AG04450 (cell line): Measurements from ENCODE around the gene TTC21B. TPM values are rescaled to one million over a fixed set of nuclear protein-coding genes. Genes with fewer than 3 reads are reported as not detected.

Source experiments
- CTCF ChIA-PET: fragments of 300-600, 350-600 bp; formaldehyde crosslinking; extraction: SDS; loops from one replicate; lab custom pipeline; 2022; ENCODE audit warnings: antibody characterized with exemption, inconsistent platforms; lab: Charles Lee
- POLR2A ChIA-PET: fragments of 350-600 bp; formaldehyde crosslinking; extraction: SDS; loops from one replicate; lab custom pipeline; 2021; ENCODE audit warnings: antibody characterized with exemption, inconsistent platforms; lab: Yijun Ruan, JAX
- DNase-seq: peaks from one replicate; pipeline ENCODE4 v3.0.0-alpha.2; 2011; ENCODE audit warnings: low read depth, low spot score
- H3K27ac ChIP-seq: one replicate; pipeline ENCODE4 v1.5.1; 2012; ENCODE audit warnings: low read depth, low read length, control low read depth
- H3K27me3 ChIP-seq: one replicate; pipeline ENCODE4 v1.6.0; 2012; ENCODE audit warnings: low read length; ENCODE audit not compliant: control insufficient read depth, insufficient read depth
- H3K4me3 ChIP-seq: 2 replicates; pipeline ENCODE4 v1.5.1; 2011; ENCODE audit warnings: mild to moderate bottlenecking, low read depth, low read length, control low read depth
- H3K9me3 ChIP-seq: 2 replicates; pipeline ENCODE4 v1.5.1; 2012; ENCODE audit warnings: low read length; ENCODE audit not compliant: control insufficient read depth, insufficient read depth
- polyA plus RNA-seq: library from polyadenylated mRNA; depleted of rRNA; stranded (reverse); fragments of >200 nt; gene quantifications from 2 replicates; pipeline ENCODE4 v1.2.3, GENCODE V29; 2011; rRNA removed
- TF ChIP-seq, protein P1 (sequence below): IDR thresholded peaks from 2 replicates; pipeline ENCODE4 v1.5.1; 2011; ENCODE audit warnings: low read depth, low read length, control low read depth, inconsistent platforms

The TTC21B gene
- polyA plus RNA-seq, 1 experiment: 12.1 TPM

DNA sequence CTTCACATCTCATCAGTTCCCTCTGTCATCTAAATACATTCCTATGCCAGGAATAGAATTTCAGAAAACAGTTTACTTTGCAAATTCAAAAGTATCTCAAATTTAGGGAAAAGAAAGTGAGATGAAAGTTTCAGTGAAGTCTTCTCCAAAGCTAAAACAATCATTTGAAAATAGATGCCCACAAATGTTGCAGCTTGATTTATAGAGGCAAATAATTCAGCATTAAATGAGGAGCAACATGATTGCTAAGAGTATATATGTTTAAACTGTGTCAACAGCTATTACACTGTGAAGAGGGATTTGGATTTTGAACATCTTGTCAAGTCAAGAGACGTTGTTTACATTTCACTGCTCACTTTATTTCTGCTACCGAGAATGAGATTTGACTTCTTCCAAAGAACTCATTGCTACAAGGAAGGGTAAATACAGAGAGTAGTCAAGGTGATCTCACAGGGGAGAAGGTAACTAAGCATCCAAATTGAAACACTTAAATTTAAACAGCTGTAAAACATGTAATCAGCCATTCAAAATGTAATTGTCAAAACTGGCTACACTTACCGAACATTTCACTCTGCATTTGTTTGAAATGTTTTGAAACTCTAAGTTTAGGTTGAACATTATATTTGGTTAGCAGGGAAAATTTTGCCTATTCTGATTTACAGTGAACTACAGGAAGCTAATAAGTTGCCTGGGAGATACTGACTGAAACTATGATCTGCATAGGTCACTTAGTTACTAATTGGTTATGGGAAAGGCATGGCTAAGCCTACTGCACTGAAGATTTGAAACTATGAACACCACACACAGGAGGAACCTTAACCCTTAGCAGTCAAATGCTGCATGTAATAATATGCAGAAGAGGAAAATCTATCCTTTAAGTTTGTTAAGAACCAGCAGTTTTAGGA lies 126.3 kb downstream of the TTC21B start:
- Histone ChIP-seq H3K27ac (no peak overlapping the region), H3K27me3 (no peaks in the 10 kb centered on the region), H3K9me3 (no peaks in the 10 kb centered on the region), H3K4me3 (no peak overlapping the region)
- ChIA-PET CTCF (no interaction called here), POLR2A (no interaction called here)
- TF ChIP-seq, protein P1, sequence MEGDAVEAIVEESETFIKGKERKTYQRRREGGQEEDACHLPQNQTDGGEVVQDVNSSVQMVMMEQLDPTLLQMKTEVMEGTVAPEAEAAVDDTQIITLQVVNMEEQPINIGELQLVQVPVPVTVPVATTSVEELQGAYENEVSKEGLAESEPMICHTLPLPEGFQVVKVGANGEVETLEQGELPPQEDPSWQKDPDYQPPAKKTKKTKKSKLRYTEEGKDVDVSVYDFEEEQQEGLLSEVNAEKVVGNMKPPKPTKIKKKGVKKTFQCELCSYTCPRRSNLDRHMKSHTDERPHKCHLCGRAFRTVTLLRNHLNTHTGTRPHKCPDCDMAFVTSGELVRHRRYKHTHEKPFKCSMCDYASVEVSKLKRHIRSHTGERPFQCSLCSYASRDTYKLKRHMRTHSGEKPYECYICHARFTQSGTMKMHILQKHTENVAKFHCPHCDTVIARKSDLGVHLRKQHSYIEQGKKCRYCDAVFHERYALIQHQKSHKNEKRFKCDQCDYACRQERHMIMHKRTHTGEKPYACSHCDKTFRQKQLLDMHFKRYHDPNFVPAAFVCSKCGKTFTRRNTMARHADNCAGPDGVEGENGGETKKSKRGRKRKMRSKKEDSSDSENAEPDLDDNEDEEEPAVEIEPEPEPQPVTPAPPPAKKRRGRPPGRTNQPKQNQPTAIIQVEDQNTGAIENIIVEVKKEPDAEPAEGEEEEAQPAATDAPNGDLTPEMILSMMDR: no peak
- DNase-seq: no peak

DNA sequence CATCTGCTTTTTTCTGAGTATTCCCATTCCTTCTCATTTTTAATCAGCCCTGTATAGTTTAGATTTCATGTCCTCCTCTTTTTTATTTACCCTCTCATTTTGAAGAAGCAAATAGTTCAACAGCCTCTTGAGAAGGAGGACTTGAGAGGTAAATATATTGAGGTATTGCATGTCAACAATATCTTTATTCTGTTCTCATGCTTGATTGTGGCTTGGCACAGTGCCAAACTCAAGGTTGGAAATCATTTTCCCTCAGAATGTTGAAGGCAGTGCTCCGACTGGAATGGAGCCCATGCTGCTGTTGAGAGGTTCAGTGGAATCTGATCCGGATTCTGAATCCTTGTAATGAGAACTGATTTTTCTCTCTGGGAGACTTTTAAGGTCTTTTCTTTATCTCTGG lies 128.5 kb downstream of the TTC21B start:
- ChIA-PET POLR2A (no interaction called here), CTCF (interaction anchor here (0.7 kb wide), 1 partner anchor 49 kb away, joined by 3 read pairs; no protein-coding TSS in a partner anchor)
- no peak for DNase-seq

More for the DNA sequence above, 128.5 kb downstream of the TTC21B start:
- no peaks in the 10 kb centered on the region for H3K27me3 ChIP-seq
- H3K9me3 ChIP-seq: no peaks in the 10 kb centered on the region
- H3K27ac ChIP-seq: no peak overlapping the region
- TF ChIP-seq, protein P1: no peak
- no peak overlapping the region for H3K4me3 ChIP-seq

Other genes starting within 250 kb of the TTC21B start
- gene GALNT3, start 159.5 kb downstream of the TTC21B start, polyA plus RNA-seq: 1.9 and 2.3 TPM in 2 replicates
- not detected in 2 replicates for gene SCN1A, start 174.2 kb upstream of the TTC21B start, polyA plus RNA-seq